ENCODE measurements around the gene ARHGAP20.

GRCh38 chr11:110564676-110565356, 147.4 kb downstream of the ARHGAP20 start:
- TF ChIP-seq CTCF (conservative IDR thresholded peaks at IDR 0.05; ENCODE audit: low read depth, low read length) (no peak), EZH2 (IDR thresholded peaks at IDR 0.05; ENCODE audit: low read length, unreplicated experiment) (no peak)

Measured in PC-3 (cell line).